HepG2 (cell line): ENCODE measurements around the gene RPS8. TPM values are rescaled to one million over a fixed set of nuclear protein-coding genes. Genes with fewer than 3 reads are reported as not detected.

Experiments
- CEBPG ChIP-seq: IDR thresholded peaks from 2 replicates; pipeline ENCODE4 v1.6.1; 2016
- MAFF ChIP-seq: IDR thresholded peaks from 2 replicates; pipeline ENCODE4 v1.6.1; 2011; ENCODE audit warnings: low read depth, low read length, improper control_type of control experiment
- MYC ChIP-seq: sonication (generic); formaldehyde crosslinking; IDR thresholded peaks from 2 replicates; pipeline ENCODE4 v1.9.0; 2021; ENCODE audit warnings: missing genetic modification reagents, borderline replicate concordance
- NCOA2 ChIP-seq: sonication (generic); formaldehyde crosslinking; IDR thresholded peaks from 2 replicates; pipeline ENCODE4 v1.8.0; 2022; ENCODE audit warnings: inconsistent platforms
- PAX8 ChIP-seq: sonication (generic); formaldehyde crosslinking; IDR thresholded peaks from 2 replicates; pipeline ENCODE4 v1.8.0; 2022; ENCODE audit warnings: mild to moderate bottlenecking, missing genetic modification reagents, borderline replicate concordance
- RCOR2 ChIP-seq: IDR thresholded peaks from 2 replicates; pipeline ENCODE4 v1.6.1; 2016; ENCODE audit warnings: missing biosample characterization, missing genetic modification reagents
- RXRA ChIP-seq: sonication (generic); formaldehyde crosslinking; IDR thresholded peaks from 2 replicates; pipeline ENCODE4 v1.5.1; 2020; ENCODE audit warnings: missing genetic modification reagents
- THAP11 ChIP-seq: IDR thresholded peaks from 2 replicates; pipeline ENCODE4 v1.6.1; 2016; ENCODE audit warnings: missing biosample characterization, missing genetic modification reagents
- TRIM24 ChIP-seq: sonication (generic); formaldehyde crosslinking; IDR thresholded peaks from 2 replicates; pipeline ENCODE4 v1.8.0; 2022; ENCODE audit warnings: mild to moderate bottlenecking, missing genetic modification reagents
- ZFY ChIP-seq: sonication (generic); formaldehyde crosslinking; IDR thresholded peaks from 2 replicates; pipeline ENCODE4 v1.4.0; 2020; ENCODE audit warnings: missing genetic modification reagents
- ZNF3 ChIP-seq: IDR thresholded peaks from 2 replicates; pipeline ENCODE4 v1.7.0; 2017; ENCODE audit warnings: inconsistent platforms
- ZNF317 ChIP-seq: sonication (generic); formaldehyde crosslinking; IDR thresholded peaks from 2 replicates; pipeline ENCODE4 v1.5.0; 2020; ENCODE audit warnings: mild to moderate bottlenecking, missing genetic modification reagents
- ZNF354B ChIP-seq: sonication (generic); formaldehyde crosslinking; IDR thresholded peaks from 2 replicates; pipeline ENCODE4 v1.8.0; 2022; ENCODE audit warnings: mild to moderate bottlenecking, missing genetic modification reagents
- ZNF589 ChIP-seq: sonication (generic); formaldehyde crosslinking; conservative IDR thresholded peaks from 2 replicates; pipeline ENCODE4 v1.8.0; 2022; ENCODE audit warnings: mild to moderate bottlenecking, moderate library complexity, missing genetic modification reagents
- ZNF598 ChIP-seq: sonication (generic); formaldehyde crosslinking; IDR thresholded peaks from 2 replicates; pipeline ENCODE4 v1.5.1; 2020; ENCODE audit warnings: mild to moderate bottlenecking, missing genetic modification reagents, borderline replicate concordance
- polyA plus RNA-seq, 8 experiments: library from polyadenylated mRNA; depleted of rRNA in 3 of 8; stranded (reverse) in 7 of 8; unstranded in 1 of 8; fragments of >200 nt; fragmentation: Illumina TruSeq in 4 of 8; extraction: Trizol in 4 of 8; gene quantifications; 2 replicates each; pipeline versions ENCODE4 v1.2.1 to v1.2.3, GENCODE V29; 2011 to 2016; ENCODE audit warnings: low read depth in 4 of 8, missing spikeins in 1 of 8, mixed read lengths in 1 of 8; ENCODE audit not compliant: insufficient read depth in 1 of 8
- total RNA-seq, 5 experiments: library from RNA; depleted of rRNA; stranded (reverse); fragments of >200 nt; fragmentation: Illumina TruSeq; extraction: Trizol; gene quantifications; 2 replicates each; pipeline ENCODE4 v1.2.3, GENCODE V29; 2016; ENCODE audit warnings: low read depth in 1 of 5
- TF ChIP-seq, protein P1 (sequence below): sonication (generic); formaldehyde crosslinking; IDR thresholded peaks from 2 replicates; pipeline ENCODE4 v1.4.0; 2020; ENCODE audit warnings: missing genetic modification reagents, borderline replicate concordance
- TF ChIP-seq, protein P2 (sequence below): sonication (generic); formaldehyde crosslinking; IDR thresholded peaks from 2 replicates; pipeline ENCODE4 v1.4.0; 2020; ENCODE audit warnings: mild to moderate bottlenecking, low read depth, missing genetic modification reagents
- TF ChIP-seq, protein P3 (sequence below): IDR thresholded peaks from 2 replicates; pipeline ENCODE4 v1.6.1; 2018; ENCODE audit warnings: missing genetic modification reagents
- TF ChIP-seq, protein P4 (sequence below): IDR thresholded peaks from 2 replicates; pipeline ENCODE4 v1.6.1; 2016; ENCODE audit warnings: low read depth, borderline replicate concordance
- TF ChIP-seq, protein P5 (sequence below): sonication (generic); formaldehyde crosslinking; IDR thresholded peaks from 2 replicates; pipeline ENCODE4 v1.4.0; 2020; ENCODE audit warnings: missing genetic modification reagents

RPS8 gene
- total and polyA plus RNA-seq, 2 of the 13 experiments (the other 11 are each of a cell fraction or from before 2014, with no cell fraction given): 2,628 to 2,822 TPM

DNA sequence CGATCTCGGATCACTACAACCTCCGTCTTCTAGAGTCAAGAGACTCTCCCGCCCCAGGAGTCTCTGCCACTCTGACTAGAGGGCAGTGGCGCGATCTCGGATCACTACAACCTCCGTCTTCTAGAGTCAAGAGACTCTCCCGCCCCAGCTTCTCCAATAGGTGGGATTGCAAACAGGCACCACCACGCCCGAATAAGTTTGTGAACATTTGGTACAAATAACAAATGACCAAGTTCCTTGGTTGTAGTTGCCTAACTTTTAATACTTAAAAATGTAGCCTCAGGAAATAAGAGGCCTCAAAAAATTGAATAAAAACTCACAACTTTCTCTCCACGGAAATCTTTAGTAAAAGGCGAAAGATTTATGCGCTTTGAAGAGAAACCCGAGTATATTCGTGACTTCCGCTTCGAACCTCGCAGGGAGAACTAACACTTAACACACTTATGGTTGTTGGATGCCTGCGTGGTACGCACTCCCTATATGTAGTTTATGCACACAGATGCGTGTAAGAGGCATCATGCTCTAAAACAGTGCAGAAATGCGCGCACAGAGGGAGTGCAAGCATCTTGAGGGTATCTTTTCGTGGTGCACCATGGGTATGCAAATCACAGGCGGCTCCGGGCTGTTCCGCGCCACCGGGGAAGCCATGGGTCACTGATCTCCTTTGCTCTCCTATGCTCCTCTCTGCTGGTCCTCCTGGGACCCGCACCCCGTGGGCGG, 44.4 kb downstream of the RPS8 start (continued):
- TF ChIP-seq, protein P1, sequence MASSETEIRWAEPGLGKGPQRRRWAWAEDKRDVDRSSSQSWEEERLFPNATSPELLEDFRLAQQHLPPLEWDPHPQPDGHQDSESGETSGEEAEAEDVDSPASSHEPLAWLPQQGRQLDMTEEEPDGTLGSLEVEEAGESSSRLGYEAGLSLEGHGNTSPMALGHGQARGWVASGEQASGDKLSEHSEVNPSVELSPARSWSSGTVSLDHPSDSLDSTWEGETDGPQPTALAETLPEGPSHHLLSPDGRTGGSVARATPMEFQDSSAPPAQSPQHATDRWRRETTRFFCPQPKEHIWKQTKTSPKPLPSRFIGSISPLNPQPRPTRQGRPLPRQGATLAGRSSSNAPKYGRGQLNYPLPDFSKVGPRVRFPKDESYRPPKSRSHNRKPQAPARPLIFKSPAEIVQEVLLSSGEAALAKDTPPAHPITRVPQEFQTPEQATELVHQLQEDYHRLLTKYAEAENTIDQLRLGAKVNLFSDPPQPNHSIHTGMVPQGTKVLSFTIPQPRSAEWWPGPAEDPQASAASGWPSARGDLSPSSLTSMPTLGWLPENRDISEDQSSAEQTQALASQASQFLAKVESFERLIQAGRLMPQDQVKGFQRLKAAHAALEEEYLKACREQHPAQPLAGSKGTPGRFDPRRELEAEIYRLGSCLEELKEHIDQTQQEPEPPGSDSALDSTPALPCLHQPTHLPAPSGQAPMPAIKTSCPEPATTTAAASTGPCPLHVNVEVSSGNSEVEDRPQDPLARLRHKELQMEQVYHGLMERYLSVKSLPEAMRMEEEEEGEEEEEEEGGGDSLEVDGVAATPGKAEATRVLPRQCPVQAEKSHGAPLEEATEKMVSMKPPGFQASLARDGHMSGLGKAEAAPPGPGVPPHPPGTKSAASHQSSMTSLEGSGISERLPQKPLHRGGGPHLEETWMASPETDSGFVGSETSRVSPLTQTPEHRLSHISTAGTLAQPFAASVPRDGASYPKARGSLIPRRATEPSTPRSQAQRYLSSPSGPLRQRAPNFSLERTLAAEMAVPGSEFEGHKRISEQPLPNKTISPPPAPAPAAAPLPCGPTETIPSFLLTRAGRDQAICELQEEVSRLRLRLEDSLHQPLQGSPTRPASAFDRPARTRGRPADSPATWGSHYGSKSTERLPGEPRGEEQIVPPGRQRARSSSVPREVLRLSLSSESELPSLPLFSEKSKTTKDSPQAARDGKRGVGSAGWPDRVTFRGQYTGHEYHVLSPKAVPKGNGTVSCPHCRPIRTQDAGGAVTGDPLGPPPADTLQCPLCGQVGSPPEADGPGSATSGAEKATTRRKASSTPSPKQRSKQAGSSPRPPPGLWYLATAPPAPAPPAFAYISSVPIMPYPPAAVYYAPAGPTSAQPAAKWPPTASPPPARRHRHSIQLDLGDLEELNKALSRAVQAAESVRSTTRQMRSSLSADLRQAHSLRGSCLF (CRISPR knock-in tag): no peak
- TF ChIP-seq CEBPG (CRISPR knock-in tag) (peak; percentile 50; the same call in 1 of the 2 replicates), ZNF354B (CRISPR knock-in tag) (no peak), ZNF589 (CRISPR knock-in tag) (peak; percentile 81), ZNF317 (0 out of 2 replicates have a peak, but pooled peaks have one; percentile 33), ZFY (CRISPR knock-in tag) (no peak), ZNF598 (no peak; the same call in none of the 2 replicates), RCOR2 (CRISPR knock-in tag) (peak; percentile 49; the same call in 1 of the 2 replicates), THAP11 (peak; percentile 67; the same call in 1 of the 2 replicates), NCOA2 (CRISPR knock-in tag) (peak; percentile 64), TRIM24 (CRISPR knock-in tag) (no peak), RXRA (CRISPR knock-in tag) (no peak; the same call in none of the 2 replicates), ZNF3 (CRISPR knock-in tag) (no peak), MYC (CRISPR knock-in tag) (no peak), PAX8 (CRISPR knock-in tag) (no peak), MAFF (no peak)
- TF ChIP-seq, protein P2, sequence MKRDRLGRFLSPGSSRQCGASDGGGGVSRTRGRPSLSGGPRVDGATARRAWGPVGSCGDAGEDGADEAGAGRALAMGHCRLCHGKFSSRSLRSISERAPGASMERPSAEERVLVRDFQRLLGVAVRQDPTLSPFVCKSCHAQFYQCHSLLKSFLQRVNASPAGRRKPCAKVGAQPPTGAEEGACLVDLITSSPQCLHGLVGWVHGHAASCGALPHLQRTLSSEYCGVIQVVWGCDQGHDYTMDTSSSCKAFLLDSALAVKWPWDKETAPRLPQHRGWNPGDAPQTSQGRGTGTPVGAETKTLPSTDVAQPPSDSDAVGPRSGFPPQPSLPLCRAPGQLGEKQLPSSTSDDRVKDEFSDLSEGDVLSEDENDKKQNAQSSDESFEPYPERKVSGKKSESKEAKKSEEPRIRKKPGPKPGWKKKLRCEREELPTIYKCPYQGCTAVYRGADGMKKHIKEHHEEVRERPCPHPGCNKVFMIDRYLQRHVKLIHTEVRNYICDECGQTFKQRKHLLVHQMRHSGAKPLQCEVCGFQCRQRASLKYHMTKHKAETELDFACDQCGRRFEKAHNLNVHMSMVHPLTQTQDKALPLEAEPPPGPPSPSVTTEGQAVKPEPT (CRISPR knock-in tag): 0 out of 2 replicates have a peak, but pooled peaks have one; percentile 53
- TF ChIP-seq, protein P3, sequence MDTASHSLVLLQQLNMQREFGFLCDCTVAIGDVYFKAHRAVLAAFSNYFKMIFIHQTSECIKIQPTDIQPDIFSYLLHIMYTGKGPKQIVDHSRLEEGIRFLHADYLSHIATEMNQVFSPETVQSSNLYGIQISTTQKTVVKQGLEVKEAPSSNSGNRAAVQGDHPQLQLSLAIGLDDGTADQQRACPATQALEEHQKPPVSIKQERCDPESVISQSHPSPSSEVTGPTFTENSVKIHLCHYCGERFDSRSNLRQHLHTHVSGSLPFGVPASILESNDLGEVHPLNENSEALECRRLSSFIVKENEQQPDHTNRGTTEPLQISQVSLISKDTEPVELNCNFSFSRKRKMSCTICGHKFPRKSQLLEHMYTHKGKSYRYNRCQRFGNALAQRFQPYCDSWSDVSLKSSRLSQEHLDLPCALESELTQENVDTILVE (CRISPR knock-in tag): peak; percentile 82
- TF ChIP-seq, protein P4, sequence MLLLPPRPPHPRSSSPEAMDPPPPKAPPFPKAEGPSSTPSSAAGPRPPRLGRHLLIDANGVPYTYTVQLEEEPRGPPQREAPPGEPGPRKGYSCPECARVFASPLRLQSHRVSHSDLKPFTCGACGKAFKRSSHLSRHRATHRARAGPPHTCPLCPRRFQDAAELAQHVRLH (CRISPR knock-in tag): peak; percentile 72; the same call in 1 of the 2 replicates
- TF ChIP-seq, protein P5, sequence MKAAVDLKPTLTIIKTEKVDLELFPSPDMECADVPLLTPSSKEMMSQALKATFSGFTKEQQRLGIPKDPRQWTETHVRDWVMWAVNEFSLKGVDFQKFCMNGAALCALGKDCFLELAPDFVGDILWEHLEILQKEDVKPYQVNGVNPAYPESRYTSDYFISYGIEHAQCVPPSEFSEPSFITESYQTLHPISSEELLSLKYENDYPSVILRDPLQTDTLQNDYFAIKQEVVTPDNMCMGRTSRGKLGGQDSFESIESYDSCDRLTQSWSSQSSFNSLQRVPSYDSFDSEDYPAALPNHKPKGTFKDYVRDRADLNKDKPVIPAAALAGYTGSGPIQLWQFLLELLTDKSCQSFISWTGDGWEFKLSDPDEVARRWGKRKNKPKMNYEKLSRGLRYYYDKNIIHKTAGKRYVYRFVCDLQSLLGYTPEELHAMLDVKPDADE (CRISPR knock-in tag): no peak
